Dermis microvascular lymphatic vessel endothelial cell (primary cell): ENCODE results near the gene WRAP73. TPM values are rescaled to one million over a fixed set of nuclear protein-coding genes. Genes with fewer than 3 reads are reported as not detected.
A peak's percentile ranks its signal among the peaks of the same experiment; 100 is the strongest.

Source experiments
- DNase-seq, 2 donors: peaks; one replicate each; pipeline versions ENCODE4 v3.0.0 to v3.0.0-alpha.2; 2010; ENCODE audit warnings: low read depth in 2 of 2
- total RNA-seq: library from RNA; depleted of rRNA; stranded (reverse); fragments of >200 nt; gene quantifications from 2 replicates; pipeline ENCODE4 v1.2.1, GENCODE V29; 2014

WRAP73 gene
- total RNA-seq, 1 donor from 2014 or later, result 16.2 TPM

- no peak for DNase-seq
Observed at GRCh38 chr1:3669421-3669821, 19.5 kb upstream of the WRAP73 start.

GRCh38 chr1:3668585-3669300, 18.8 kb upstream of the WRAP73 start:
- DNase-seq, result peak; percentile 43 to 54

GRCh38 chr1:3668148-3668547, 18.2 kb upstream of the WRAP73 start:
- DNase-seq, result no peak

- no peak for DNase-seq
Observed at GRCh38 chr1:3664700-3665375, 14.9 kb upstream of the WRAP73 start.

GRCh38 chr1:3663999-3664699, 14.2 kb upstream of the WRAP73 start:
- no peak for DNase-seq

GRCh38 chr1:3662080-3662671, 12.3 kb upstream of the WRAP73 start:
- no peak for DNase-seq

- DNase-seq, result no peak
Observed at GRCh38 chr1:3661631-3662030, 11.7 kb upstream of the WRAP73 start.

GRCh38 chr1:3660704-3661103, 10.8 kb upstream of the WRAP73 start:
- DNase-seq, result no peak

GRCh38 chr1:3659093-3659492, 9.2 kb upstream of the WRAP73 start:
- DNase-seq, result no peak

GRCh38 chr1:3658231-3658615, 8.3 kb upstream of the WRAP73 start:
- DNase-seq, result no peak

- no peak for DNase-seq
Observed at GRCh38 chr1:3657578-3658230, 7.8 kb upstream of the WRAP73 start.

- no peak for DNase-seq
Observed at GRCh38 chr1:3657096-3657475, 7.2 kb upstream of the WRAP73 start.

GRCh38 chr1:3656450-3657095, 6.7 kb upstream of the WRAP73 start:
- no peak for DNase-seq

- DNase-seq, result no peak
Observed at GRCh38 chr1:3654549-3655281, 4.8 kb upstream of the WRAP73 start.

GRCh38 chr1:3653286-3653618, 3.3 kb upstream of the WRAP73 start:
- no peak for DNase-seq

- no peak for DNase-seq
Observed at GRCh38 chr1:3652548-3653285, 2.8 kb upstream of the WRAP73 start.

GRCh38 chr1:3651930-3652547, 2.1 kb upstream of the WRAP73 start, which contains the start of gene TP73:
TP73 (plus strand) TSS chr1:3652516; CDS start chr1:3682366, 29,850 bp downstream.
- DNase-seq, result no peak

GRCh38 chr1:3651026-3651929, 1.4 kb upstream of the WRAP73 start:
- no peak for DNase-seq
